GM23248 (cell line): ENCODE measurements around the gene NCAM2. TPM values are rescaled to one million over a fixed set of nuclear protein-coding genes. Genes with fewer than 3 reads are reported as not detected.

Experiments used
- DNase-seq: peaks from one replicate; pipeline ENCODE4 v3.0.0-alpha.2; 2015
- H2AFZ ChIP-seq: fragments of 200-600 bp; sonication (generic); 2 replicates; pipeline ENCODE4 v1.6.1; 2016; ENCODE audit warnings: antibody characterized with exemption
- H3F3A ChIP-seq: fragments of 200-600 bp; sonication (generic); 2 replicates; pipeline ENCODE4 v1.6.1; 2016; ENCODE audit warnings: mild to moderate bottlenecking, antibody characterized with exemption, mixed run types; ENCODE audit not compliant: insufficient read depth
- H3K27ac ChIP-seq: fragments of 200-600 bp; sonication (generic); 2 replicates; pipeline ENCODE4 v1.5.1; 2016; ENCODE audit warnings: mild to moderate bottlenecking
- H3K27me3 ChIP-seq: fragments of 200-600 bp; sonication (generic); replicated peaks from 2 replicates; pipeline ENCODE4 v1.6.1; 2016; ENCODE audit warnings: mild to moderate bottlenecking; ENCODE audit not compliant: insufficient read depth
- H3K36me3 ChIP-seq: fragments of 200-600 bp; sonication (generic); 2 replicates; pipeline ENCODE4 v1.6.1; 2016; ENCODE audit warnings: low read depth, mild to moderate bottlenecking
- H3K4me1 ChIP-seq: fragments of 200-600 bp; sonication (generic); 2 replicates; pipeline ENCODE4 v1.6.1; 2016; ENCODE audit warnings: mild to moderate bottlenecking; ENCODE audit not compliant: insufficient read depth
- H3K4me2 ChIP-seq: fragments of 200-600 bp; sonication (generic); one replicate; pipeline ENCODE4 v1.6.1; 2016; ENCODE audit warnings: mild to moderate bottlenecking; ENCODE audit not compliant: unreplicated experiment
- H3K4me3 ChIP-seq: fragments of 200-600 bp; sonication (generic); 2 replicates; pipeline ENCODE4 v1.5.1; 2016; ENCODE audit warnings: mild to moderate bottlenecking
- H3K79me2 ChIP-seq: fragments of 200-600 bp; sonication (generic); 2 replicates; pipeline ENCODE4 v1.6.1; 2016; ENCODE audit warnings: mild to moderate bottlenecking; ENCODE audit not compliant: insufficient read depth
- H3K9ac ChIP-seq: fragments of 200-600 bp; sonication (generic); 2 replicates; pipeline ENCODE4 v1.6.1; 2016; ENCODE audit warnings: mild to moderate bottlenecking
- H3K9me2 ChIP-seq: fragments of 200-600 bp; sonication (generic); 2 replicates; pipeline ENCODE4 v1.6.1; 2016; ENCODE audit warnings: mixed run types, mild to moderate bottlenecking, moderate library complexity; ENCODE audit not compliant: insufficient read depth
- H3K9me3 ChIP-seq: fragments of 200-600 bp; sonication (generic); one replicate; pipeline ENCODE4 v1.6.1; 2017; ENCODE audit warnings: low read depth
- H4K20me1 ChIP-seq: fragments of 200-600 bp; sonication (generic); 2 replicates; pipeline ENCODE4 v1.6.0; 2016; ENCODE audit not compliant: insufficient read depth
- EZH2 ChIP-seq: fragments of 200-600 bp; sonication (generic); IDR thresholded peaks from 2 replicates; pipeline ENCODE4 v1.6.1; 2018; ENCODE audit warnings: antibody characterized with exemption, mild to moderate bottlenecking; ENCODE audit not compliant: insufficient read depth, poor library complexity, severe bottlenecking
- EZH2phosphoT487 ChIP-seq: fragments of 200-600 bp; sonication (generic); IDR thresholded peaks from 2 replicates; pipeline ENCODE4 v1.6.1; 2018; ENCODE audit warnings: antibody characterized with exemption, moderate library complexity, mild to moderate bottlenecking, low read depth; ENCODE audit not compliant: insufficient read depth
- WGBS, 2 experiments: methylation state at CpG; one replicate each; pipeline ENCODE4 v1.1.6; 2015 to 2017; ENCODE audit warnings: low lambda C conversion rate in 2 of 2, low coverage in 1 of 2; ENCODE audit errors: missing lambda C conversion rate in 2 of 2; 5-methylcytosine and 5-hydroxymethylcytosine counted together
- in situ Hi-C: fragments of 300-500 bp; cut with MboI; formaldehyde crosslinking; loops from 2 replicates; pipeline ENCODE4 v1.15.0; 2020
- polyA plus RNA-seq: library from polyadenylated mRNA; unstranded; fragments of >200 nt; fragmentation: Nextera tagmentation; extraction: Ambion mirVana; gene quantifications from 2 replicates; pipeline ENCODE4 v1.2.1, GENCODE V29; 2016
- total RNA-seq: library from RNA; depleted of rRNA; stranded (reverse); fragments of >200 nt; shearing (Covaris generic); gene quantifications from 2 replicates; pipeline ENCODE4 v1.2.3, GENCODE V29; 2014

The NCAM2 gene
- total and polyA plus RNA-seq, 2 experiments from 2014 or later: 1.3 to 1.7 TPM

DNA sequence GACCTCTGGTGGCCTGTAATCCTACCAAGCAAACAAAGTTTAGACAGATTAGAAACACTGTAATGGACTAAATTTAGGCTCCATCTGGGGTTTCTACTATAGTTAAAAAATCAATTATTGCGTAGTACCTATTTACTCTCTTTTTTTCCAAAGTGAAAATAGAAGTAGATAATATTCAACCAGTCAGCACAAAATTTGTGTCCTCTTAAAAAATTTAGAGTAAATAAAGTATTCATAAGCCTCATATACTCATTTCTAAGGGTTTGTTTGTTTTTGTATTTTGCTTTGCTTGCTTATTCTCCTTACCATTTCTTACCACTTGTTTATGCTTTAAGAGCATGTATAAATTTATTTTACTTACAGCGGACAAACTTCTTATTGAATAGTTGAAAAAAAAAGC lies 54.5 kb downstream of the NCAM2 start:
- H3K9me3 ChIP-seq: no peaks in the 10 kb centered on the region
- H3K4me3 ChIP-seq: no peak overlapping the region
- no peak overlapping the region for H3K27ac ChIP-seq
- TF ChIP-seq EZH2phosphoT487 (no peak), EZH2 (no peak)
- no peaks in the 10 kb centered on the region for H3K4me1 ChIP-seq
- no peak overlapping the region for H3K9ac ChIP-seq
- H3K79me2 ChIP-seq: no peaks in the 10 kb centered on the region
- H4K20me1 ChIP-seq: no peaks in the 10 kb centered on the region
- H2AFZ ChIP-seq: no peak overlapping the region
- no peak for DNase-seq
- no peaks in the 10 kb centered on the region for H3K36me3 ChIP-seq
- H3F3A ChIP-seq: no peaks in the 10 kb centered on the region
- no peaks in the 10 kb centered on the region for H3K9me2 ChIP-seq
- in situ Hi-C loops: no loop called here
- 70 to 78% methylated on average over 2 of the region's 2 CpGs for WGBS, 2 experiments
- no peaks in the 10 kb centered on the region for H3K27me3 ChIP-seq
- no peak overlapping the region for H3K4me2 ChIP-seq

DNA sequence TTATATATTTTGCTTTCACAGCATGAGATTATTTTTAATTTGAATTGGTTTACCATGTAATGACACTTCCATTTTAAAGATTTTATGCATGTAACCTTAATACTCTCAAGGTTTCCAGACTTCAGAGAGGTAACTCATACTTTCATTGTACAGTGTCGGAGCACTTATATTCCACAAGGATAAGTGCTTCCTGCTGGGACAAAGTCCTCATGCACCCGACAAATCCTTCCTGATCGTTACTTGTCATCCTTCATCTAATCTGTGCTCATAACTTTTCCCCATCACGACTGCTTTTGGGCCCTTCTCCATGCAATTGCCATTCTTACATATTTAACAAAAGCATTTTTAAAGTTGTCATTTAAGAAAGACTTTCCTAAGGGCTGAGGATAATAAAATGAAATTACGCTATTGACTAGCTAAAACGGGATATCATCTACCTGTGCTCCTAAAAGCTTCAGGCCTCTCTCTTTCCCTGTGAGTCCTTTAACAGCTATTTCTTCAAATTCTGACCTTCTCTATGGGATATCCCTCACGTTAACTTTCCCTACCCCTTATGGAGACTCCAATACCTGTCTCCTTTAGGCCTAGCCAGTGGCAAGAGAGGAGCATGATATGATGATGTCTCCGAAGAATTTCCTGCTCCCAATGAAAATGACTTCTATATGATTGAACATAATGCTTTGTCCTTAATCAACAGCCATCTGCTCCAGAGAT lies 59.3 kb downstream of the NCAM2 start:
- WGBS, 2 experiments: 65 to 66% methylated on average over 8 of the region's 8 CpGs
- no peak overlapping the region for H3K4me3 ChIP-seq

DNA sequence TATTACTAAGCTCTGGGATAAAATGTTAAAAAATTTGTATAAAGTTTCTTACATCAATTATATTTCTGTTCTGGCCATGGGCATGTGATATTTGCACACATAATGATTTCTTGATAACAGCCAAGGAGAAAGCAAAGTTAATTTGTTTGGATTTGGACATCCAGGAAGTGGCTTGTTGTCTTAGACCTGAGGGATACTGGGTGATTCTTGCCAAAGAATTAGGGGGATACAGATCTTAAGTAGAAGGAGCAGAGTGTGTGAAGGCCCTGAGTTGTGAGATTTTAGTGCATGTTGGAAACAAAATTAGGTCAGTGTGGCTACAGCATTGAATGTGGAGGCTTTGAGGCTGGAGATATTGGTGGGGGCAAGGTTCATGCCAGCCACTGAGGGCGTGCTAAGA lies 65.6 kb downstream of the NCAM2 start:
- no peaks in the 10 kb centered on the region for H3K4me1 ChIP-seq
- H3K9me2 ChIP-seq: no peaks in the 10 kb centered on the region
- no peaks in the 10 kb centered on the region for H3K9me3 ChIP-seq
- TF ChIP-seq EZH2: no peak
- TF ChIP-seq EZH2phosphoT487: no peak
- H3K36me3 ChIP-seq: no peaks in the 10 kb centered on the region
- no peaks in the 10 kb centered on the region for H4K20me1 ChIP-seq
- no peak overlapping the region for H3K27ac ChIP-seq
- H3K4me3 ChIP-seq: no peak overlapping the region
- H3K27me3 ChIP-seq: no peaks in the 10 kb centered on the region
- no peaks in the 10 kb centered on the region for H3K79me2 ChIP-seq
- in situ Hi-C loops: no loop called here
- H3K4me2 ChIP-seq: no peak overlapping the region
- H3K9ac ChIP-seq: no peak overlapping the region
- H2AFZ ChIP-seq: no peak overlapping the region
- WGBS, 2 experiments: 59 to 67% methylated on average over 1 of the region's 1 CpG
- no peak for DNase-seq
- H3F3A ChIP-seq: no peaks in the 10 kb centered on the region

More for the DNA sequence above, 59.3 kb downstream of the NCAM2 start:
- Histone ChIP-seq H3K27ac (no peak overlapping the region), H3K4me1 (no peaks in the 10 kb centered on the region), H3K79me2 (no peaks in the 10 kb centered on the region), H3K27me3 (no peaks in the 10 kb centered on the region), H3F3A (no peaks in the 10 kb centered on the region), H3K36me3 (no peaks in the 10 kb centered on the region), H3K4me2 (no peak overlapping the region), H3K9me2 (no peaks in the 10 kb centered on the region), H3K9me3 (no peaks in the 10 kb centered on the region), H2AFZ (no peak overlapping the region), H4K20me1 (no peaks in the 10 kb centered on the region), H3K9ac (no peak overlapping the region)
- in situ Hi-C loops: no loop called here
- DNase-seq: no peak
- no peak for TF ChIP-seq EZH2phosphoT487
- TF ChIP-seq EZH2: no peak

DNA sequence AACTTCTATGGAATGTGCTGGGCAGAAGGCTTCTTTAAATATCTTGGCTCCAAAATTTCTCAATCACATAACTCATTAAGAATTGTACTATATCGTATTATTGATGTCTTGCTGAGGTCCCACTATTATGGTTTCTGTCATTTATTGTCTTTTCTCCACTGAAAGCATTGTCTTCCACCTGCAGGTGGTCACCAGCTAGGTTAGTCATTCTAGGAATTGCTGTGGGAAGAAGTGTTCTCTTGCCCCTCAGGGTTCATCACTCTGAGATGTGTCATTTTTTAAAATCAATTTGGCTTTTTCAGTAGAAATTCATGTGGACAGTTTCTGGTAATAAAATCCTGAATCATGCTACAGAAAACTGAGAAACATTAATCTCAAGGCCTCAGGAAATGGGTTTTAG lies 66.1 kb downstream of the NCAM2 start:
- H3K4me1 ChIP-seq: no peaks in the 10 kb centered on the region
- H3K79me2 ChIP-seq: no peaks in the 10 kb centered on the region
- no peaks in the 10 kb centered on the region for H4K20me1 ChIP-seq
- no peak overlapping the region for H3K4me3 ChIP-seq
- no peak overlapping the region for H3K4me2 ChIP-seq
- no peak overlapping the region for H3K9ac ChIP-seq
- H3K36me3 ChIP-seq: no peaks in the 10 kb centered on the region
- no peaks in the 10 kb centered on the region for H3K9me2 ChIP-seq
- no peak for TF ChIP-seq EZH2
- TF ChIP-seq EZH2phosphoT487: no peak
- H3K27me3 ChIP-seq: no peaks in the 10 kb centered on the region
- DNase-seq: no peak
- in situ Hi-C loops: no loop called here
- no peak overlapping the region for H2AFZ ChIP-seq
- H3F3A ChIP-seq: no peaks in the 10 kb centered on the region
- H3K9me3 ChIP-seq: no peaks in the 10 kb centered on the region
- 0 to 4% methylated on average over 1 of the region's 1 CpG for WGBS, 2 experiments
- H3K27ac ChIP-seq: no peak overlapping the region

DNA sequence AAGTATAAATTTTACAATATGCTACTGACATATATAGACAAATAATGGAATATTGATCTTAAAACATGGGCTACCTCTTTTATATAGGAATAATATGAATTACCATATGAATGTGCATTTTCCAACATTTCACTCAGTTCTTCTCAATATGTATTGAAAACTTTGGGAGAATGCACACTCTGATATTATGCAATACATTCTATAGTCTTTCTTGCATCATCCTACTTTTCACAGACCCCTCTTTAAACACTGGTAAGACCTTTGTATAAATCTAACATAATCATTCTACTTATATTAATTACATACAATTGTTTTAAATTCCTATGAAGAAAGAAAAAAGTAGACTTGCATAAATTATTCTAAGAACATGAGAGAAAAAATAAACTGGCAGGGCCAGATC lies 69.2 kb downstream of the NCAM2 start:
- no peak for TF ChIP-seq EZH2phosphoT487
- no peak for TF ChIP-seq EZH2
- H3K36me3 ChIP-seq: no peaks in the 10 kb centered on the region
- no peak overlapping the region for H3K4me3 ChIP-seq
- no peaks in the 10 kb centered on the region for H3F3A ChIP-seq
- no peak for DNase-seq
- H3K79me2 ChIP-seq: no peaks in the 10 kb centered on the region
- no peak overlapping the region for H2AFZ ChIP-seq
- no peak overlapping the region for H3K4me2 ChIP-seq
- no peaks in the 10 kb centered on the region for H3K4me1 ChIP-seq
- no peaks in the 10 kb centered on the region for H3K9me2 ChIP-seq
- no peaks in the 10 kb centered on the region for H3K27me3 ChIP-seq
- H4K20me1 ChIP-seq: no peaks in the 10 kb centered on the region
- no peak overlapping the region for H3K9ac ChIP-seq
- H3K9me3 ChIP-seq: no peaks in the 10 kb centered on the region
- in situ Hi-C loops: no loop called here
- no peak overlapping the region for H3K27ac ChIP-seq
